Skeletal muscle cell (primary cell): Measurements from ENCODE around the gene UBXN7.
"Not testable (repeated sequence)": the region's sequence is repeated elsewhere in the genome, so short reads cannot be mapped to it uniquely, and the experiment has no call there.

ENCODE experiments used
- DNase-seq: peaks from one replicate; pipeline ENCODE4 v3.0.0-alpha.2; 2010; ENCODE audit warnings: low read depth
- H3K4me3 ChIP-seq: 2 replicates; pipeline ENCODE4 v1.5.1; 2011; ENCODE audit warnings: low read depth, mild to moderate bottlenecking, control low read depth, low read length, moderate library complexity

UBXN7 gene

DNA sequence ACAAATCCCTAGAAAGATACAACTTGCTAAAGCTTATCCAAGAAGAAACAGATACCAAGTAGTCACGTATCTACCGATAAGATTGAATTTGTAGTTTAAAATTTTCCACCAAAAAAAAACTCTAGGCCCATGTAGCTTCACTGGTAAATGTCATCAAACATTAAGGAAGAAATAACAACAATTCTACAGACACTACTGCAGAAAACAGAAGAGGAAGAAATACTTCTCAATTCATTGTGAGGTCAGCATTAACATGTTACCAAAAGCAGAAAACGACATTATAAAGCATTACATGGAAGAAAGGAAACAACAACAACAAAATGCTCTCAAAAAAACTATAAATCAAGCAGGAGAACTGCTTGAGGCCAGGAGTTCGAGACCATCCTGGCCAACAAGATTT is 66.5 kb downstream of the UBXN7 start:
- no peak overlapping the region for H3K4me3 ChIP-seq
- no peak for DNase-seq

GRCh38 chr3:196360586-196360985 is 71.6 kb downstream of the UBXN7 start:
- no peak for DNase-seq
- no peak overlapping the region for H3K4me3 ChIP-seq

DNA sequence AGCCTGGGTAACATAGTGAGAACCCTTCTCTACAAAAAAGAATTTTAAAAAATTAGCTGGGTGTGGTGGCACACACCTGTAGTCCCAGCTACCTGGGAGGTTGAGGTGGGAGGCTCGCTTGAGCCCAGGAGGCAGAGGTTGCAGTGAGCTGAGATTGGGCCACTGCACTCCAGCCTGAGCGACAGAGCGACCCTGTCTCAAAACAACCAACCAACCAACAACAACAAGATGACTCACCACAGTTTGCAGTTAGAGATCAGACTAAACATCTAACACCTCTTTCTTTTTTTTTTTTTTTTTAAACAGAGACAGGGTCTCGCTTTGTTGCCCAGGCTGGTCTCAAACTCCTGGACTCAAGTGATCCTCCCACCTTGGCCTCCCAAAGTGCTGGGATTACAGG is 73.7 kb downstream of the UBXN7 start:
- DNase-seq, H3K4me3 ChIP-seq: not testable (repeated sequence)

- no peak overlapping the region for H3K4me3 ChIP-seq
- no peak for DNase-seq
Measured at GRCh38 chr3:196357905-196358304, 74.3 kb downstream of the UBXN7 start.

- H3K4me3 ChIP-seq, result no peak overlapping the region
- DNase-seq, result no peak
Measured at GRCh38 chr3:196356556-196356955, 75.7 kb downstream of the UBXN7 start.

DNA sequence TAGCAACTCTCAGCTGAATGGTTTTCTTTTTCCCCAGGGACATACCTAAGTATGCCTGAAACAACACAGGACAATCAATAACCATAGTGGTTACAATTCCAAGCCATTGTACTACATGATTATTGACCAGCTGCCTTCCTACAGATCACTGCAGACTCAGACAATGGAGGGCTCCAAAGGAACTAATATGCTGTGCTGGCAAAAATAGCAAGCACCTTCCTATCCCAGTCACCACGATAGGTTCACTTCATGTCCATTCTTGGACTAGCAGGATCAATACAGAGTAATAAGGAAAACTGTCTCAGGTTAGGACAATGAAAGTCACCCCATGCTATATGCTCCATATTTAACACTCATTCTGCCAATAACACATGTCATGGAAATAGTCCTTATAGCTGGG is 76.6 kb downstream of the UBXN7 start:
- no peak overlapping the region for H3K4me3 ChIP-seq
- DNase-seq, result no peak

- DNase-seq, result no peak
- H3K4me3 ChIP-seq, result no peak overlapping the region
Measured at GRCh38 chr3:196354132-196354531, 78.1 kb downstream of the UBXN7 start.

- DNase-seq, result no peak
- H3K4me3 ChIP-seq, result no peak overlapping the region
Measured at GRCh38 chr3:196351541-196351940, 80.7 kb downstream of the UBXN7 start.

DNA sequence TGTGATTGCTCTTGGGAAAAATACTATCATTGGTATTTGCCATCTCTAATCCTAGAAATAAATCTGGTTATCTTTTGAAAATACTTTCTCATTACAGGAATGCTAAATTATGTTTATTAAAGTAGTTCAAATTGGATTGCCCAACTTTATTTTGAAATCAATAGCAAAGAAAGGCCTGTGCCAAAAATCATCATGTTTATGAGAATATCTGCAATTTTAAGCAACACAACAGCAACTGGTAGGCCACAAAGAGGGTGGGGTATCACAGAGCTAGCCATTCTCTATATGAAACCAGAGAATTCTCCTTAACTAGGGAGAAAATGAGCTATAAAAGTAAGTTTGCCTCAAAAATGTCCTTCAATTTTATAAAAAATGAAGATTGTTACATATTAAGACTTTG is 82.2 kb downstream of the UBXN7 start:
- DNase-seq, result no peak

DNA sequence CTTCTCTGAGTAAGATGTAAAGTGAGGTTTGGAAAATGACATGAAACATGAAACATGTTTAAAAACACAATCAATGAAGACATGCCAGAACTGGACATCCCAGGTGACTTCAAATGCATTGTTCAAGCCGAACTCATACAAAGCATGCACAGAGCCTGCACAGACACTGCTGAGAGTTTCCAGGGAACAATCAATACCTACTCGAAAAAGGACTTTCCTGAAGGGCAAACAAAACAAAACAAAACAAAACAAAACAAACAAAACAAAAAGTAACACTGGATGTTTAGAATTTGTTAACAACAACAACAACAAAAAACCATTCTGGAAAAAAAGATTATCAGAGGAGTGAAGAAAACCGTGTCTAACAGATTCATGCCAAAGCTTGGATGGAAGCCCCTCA is 83.5 kb downstream of the UBXN7 start:
- no peak overlapping the region for H3K4me3 ChIP-seq
- DNase-seq, result no peak

More for the DNA sequence above, 82.2 kb downstream of the UBXN7 start:
- H3K4me3 ChIP-seq, result no peak overlapping the region

GRCh38 chr3:196344663-196345062 is 87.6 kb downstream of the UBXN7 start:
- no peak for DNase-seq
- no peak overlapping the region for H3K4me3 ChIP-seq

DNA sequence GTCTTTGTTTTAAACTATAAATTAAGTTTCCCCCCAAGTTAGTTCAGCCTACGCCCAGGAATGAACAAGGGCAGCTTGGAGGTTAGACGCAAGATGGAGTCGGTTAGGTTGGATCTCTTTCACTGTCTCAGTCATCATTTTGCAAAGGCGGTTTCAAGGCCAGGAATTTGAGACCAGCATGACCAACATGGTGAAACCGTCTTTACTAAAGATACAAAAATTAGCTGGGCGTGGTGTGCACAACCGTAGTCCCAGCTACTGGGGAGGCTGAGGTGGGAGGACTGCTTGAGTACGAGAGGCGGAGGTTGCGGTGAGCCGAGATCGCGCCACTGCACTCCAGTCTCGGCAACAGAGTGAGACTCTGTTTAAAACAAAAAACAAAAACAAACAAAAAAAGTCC is 88.3 kb downstream of the UBXN7 start:
- not testable (repeated sequence) for H3K4me3 ChIP-seq, DNase-seq

- no peak overlapping the region for H3K4me3 ChIP-seq
- DNase-seq, result peak; percentile 43
Measured at GRCh38 chr3:196341137-196341536, 91.1 kb downstream of the UBXN7 start.

DNA sequence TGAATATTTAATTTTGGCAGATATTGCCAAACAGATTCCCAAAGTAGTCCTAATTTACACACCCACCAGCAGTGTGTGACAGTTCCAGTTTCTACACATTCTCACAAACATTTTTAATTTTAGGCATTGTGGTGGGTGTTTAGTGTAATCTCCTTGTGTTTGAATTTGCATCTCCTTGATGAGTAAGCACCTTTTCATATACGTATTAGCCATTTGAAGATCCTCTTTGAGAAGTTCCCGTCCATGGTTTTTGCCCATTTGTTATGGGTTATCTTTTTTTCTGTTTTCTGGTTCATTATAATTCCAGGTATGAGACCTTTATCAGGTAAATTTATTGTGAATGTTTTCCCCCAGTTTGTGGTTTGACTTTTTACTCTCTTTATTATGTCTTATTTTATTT is 91.8 kb downstream of the UBXN7 start:
- DNase-seq, result no peak
- no peak overlapping the region for H3K4me3 ChIP-seq

- peak; percentile 32 for DNase-seq
- H3K4me3 ChIP-seq, result no peak overlapping the region
Measured at GRCh38 chr3:196339493-196340254, 92.6 kb downstream of the UBXN7 start.

DNA sequence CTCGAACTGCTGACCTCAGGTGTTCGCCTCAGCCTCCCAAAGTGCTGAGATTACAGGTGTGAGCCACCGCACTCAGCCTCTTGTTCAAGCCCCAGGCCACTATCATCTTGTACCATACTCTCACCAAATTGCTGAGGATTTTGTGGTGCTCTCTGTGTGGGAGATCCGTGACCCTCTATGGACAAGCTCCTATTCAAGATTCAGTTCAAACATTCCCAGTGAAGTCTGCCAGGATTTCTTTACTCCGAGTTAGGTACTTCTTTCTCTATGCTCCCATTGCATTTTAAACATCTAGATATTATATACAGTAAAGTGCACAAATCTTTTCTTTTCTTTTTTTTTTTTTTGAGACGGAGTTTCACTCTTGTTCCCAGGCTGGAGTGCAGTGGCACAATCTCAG is 93.2 kb downstream of the UBXN7 start:
- H3K4me3 ChIP-seq, result no peak overlapping the region

DNA sequence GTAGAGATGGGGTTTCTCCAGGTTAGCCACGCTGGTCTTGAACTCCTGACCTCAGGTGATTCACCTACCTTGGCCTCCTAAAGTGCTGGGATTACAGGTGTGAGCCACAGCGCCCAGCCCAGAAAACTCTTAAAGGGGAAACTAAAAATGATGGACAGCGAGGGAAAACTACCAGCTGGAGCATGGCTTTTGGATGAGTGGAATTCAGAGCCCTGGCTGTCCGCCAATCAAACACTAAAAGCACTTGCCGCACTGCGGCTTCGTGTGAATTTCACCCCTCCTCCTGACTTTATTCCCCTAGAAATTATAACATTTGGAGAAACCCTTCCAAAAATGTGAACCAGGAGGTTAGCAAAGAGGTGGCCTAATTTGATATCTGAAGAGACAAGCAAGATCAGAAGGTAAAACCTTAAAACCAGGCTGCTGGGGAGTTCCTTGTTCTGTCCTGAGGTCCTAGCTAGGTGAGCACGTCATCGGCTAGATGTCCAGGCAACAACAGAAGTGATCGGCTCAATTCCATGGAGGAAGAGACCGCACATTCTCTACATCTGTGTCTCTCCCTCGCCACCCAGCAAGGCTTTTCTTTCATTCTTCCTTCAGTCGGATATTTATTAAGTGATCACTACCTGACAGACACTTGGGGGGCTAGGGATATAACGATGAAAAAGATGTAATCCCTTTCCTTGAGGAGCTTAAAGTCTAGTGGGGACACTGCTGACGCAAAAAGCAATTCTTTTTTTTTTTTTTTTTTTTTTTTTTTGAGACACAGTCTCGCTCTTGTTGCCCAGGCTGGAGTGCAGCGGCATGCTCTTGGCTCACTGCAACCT is 95.7 kb downstream of the UBXN7 start:
- DNase-seq, result no peak
- no peak overlapping the region for H3K4me3 ChIP-seq

More for the DNA sequence above, 93.2 kb downstream of the UBXN7 start:
- no peak for DNase-seq

DNA sequence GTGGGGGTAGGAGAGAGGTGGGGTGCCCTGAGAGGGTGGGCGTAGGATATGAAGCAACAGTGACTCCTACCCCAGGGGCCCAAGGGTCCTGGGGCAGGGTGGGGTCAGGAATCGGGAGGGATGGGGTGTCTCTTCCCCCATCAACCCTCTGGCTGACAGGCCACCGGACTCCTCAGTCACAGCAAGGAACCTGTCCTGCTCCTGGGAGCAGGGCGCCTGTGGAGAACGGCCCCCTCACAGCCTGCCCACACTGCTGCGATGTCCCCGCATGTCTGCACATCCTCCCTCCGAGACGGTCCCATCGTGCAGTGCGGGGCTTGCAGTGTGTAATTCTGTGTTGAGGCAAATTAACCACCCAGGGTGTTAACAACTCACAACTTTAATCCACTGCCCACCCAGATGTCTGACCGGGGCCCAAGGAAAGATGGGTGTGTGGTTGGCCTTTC is 96.7 kb downstream of the UBXN7 start:
- no peak overlapping the region for H3K4me3 ChIP-seq
- no peak for DNase-seq

- DNase-seq, result no peak
- no peak overlapping the region for H3K4me3 ChIP-seq
Measured at GRCh38 chr3:196334982-196335381, 97.2 kb downstream of the UBXN7 start.

- no peak overlapping the region for H3K4me3 ChIP-seq
- DNase-seq, result no peak
Measured at GRCh38 chr3:196332168-196332567, 100.1 kb downstream of the UBXN7 start.

GRCh38 chr3:196327405-196327804 is 104.8 kb downstream of the UBXN7 start:
- DNase-seq, result no peak
- H3K4me3 ChIP-seq, result no peak overlapping the region
